HS-27A (cell line): ENCODE measurements around the gene NHP2.

ENCODE experiments used
- DNase-seq: peaks from one replicate; pipeline ENCODE4 v3.0.0-alpha.2; 2012; ENCODE audit warnings: low read depth, missing footprints

The NHP2 gene

DNA sequence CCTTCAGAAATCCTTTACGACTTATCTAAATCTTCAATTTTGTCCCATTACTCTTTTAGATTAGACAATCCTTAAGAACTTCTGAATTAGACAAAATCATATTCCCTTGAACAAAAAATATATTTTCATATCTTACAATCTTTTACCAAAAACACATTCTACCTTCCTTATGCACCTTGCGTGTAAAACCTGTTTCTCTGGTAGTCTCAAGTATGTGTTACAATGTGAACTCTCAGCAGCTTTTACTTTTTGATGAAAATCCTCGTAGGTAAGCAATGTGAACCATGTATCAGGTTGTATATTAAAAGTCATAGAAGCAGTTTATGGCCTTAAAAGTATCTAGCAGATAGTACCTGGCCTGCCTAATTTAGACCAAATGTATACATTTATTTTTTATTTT lies 20.8 kb upstream of the NHP2 start:
- DNase-seq: no peak

DNA sequence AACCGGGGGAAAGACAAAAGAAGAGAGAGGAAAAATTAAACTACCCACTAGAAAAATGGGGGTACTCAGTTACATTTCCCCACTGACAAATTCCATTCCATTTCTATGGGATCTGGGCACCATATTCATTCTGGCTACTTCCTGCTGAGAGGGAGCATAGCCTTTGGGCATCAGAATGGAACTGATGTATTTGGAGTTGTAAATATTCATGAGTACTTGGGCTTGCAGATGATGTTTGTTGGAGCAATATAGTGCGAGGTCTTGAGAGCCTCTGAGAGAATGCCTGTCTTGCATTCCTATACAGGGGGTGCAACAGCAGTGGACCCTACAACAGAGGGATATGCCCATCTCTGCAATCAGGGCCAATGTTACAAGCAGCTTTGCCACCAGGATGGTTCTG lies 16.8 kb upstream of the NHP2 start:
- DNase-seq: no peak

DNA sequence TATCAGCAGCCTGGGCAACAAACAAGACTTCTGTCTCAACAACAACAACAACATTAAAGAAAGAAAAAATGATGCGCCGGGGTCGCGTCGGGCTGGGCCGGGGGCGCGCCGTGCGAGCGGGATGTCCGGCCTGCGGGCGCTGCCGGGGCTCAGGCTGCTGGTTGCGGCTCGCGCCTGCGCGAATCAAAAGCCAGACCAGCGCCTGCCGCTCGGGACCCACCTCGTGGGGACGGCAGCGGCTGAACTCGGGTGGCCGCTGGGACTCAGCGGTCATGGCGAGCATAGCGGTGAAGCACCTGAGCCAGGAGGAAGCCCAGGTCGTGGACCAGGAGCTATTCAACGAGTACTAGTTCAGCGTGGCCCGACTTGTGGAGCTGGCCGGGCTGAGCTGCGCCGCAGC lies 11.9 kb upstream of the NHP2 start:
- no peak for DNase-seq

DNA sequence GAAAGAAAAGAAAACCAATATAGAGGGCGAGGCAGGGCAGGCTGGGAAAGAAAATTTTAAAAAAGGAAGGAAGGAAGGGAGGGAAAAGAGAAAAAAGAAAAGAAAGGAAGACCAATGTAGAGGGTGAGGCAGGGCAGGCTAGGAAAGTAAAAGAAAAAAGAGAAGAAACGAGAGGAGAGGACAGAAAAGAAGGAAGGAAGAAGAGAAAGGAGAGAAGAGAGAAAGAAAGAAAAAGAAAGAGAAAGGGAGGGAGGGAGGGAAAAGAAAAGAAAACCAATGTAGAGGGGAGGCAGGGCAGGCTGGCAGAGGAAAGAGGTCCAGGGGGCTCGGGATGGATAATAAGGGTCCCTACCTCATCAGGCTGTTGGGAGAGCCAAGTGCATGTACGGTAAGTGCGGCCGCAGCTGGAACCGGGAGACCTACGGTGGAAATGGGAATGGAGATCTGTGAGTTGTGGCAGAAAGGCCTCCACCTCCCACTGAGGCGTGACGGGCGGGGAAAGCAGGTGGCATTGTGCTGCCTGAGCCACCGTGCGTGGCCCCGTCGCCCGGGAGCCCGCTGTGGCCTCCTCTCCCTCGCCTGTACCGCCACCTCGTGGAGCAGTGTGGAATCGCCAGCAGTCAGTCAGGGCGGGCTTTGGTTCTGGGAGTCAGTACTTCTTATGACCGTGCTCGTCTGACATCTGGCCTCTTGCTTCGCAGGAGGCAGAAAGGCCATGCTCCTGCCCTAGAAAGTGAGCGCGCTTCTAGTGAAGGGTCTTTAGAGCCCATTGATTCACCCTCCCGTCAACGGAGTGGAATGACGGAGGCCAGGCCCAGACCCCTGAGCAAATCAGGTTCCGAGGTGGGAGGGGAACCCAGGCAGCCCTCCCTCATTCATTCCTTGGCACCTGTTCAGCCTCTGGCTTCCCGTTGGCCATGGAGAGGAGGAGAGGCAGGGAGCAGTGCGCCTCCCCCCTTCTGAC lies 10.4 kb upstream of the NHP2 start:
- no peak for DNase-seq

DNA sequence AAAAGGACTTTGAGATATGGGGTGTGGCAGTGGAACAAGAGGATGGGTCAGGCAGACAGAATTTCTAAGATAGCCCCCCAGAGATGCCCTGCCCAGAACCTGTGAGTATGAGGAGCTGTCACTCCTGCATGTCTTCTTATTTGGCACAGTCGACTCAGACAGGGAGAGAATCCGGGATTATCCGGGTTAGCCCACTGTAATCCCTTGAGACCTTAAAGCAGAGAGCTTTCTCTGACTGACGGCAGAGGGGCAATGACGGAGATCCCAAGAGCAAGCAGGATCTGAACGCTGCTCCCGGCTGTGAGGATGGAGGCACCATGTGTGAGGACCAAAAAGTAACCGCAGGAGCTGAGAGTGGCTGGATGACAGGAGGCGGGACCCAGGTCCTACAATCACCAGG lies 8.8 kb upstream of the NHP2 start:
- no peak for DNase-seq

DNA sequence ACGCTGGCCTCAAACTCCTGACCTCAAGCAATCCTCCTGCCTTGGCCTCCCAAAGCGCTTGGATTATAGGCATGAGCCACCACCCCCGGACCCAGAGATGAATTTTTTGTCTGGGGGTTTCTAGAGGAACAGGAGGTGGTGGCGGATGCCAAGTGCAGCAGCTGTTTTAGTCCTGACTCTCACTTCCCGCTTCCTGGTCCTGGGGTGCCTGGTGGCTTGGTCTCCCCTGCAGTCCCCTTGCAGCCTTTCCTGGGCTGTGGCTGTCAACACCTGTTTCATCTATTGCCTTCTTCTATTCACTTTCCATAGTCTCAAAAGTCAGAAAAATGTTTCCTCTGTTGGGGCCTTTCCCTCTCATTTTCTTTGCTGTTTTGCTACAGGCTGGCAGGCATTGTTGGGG lies 6.5 kb upstream of the NHP2 start:
- DNase-seq: no peak

DNA sequence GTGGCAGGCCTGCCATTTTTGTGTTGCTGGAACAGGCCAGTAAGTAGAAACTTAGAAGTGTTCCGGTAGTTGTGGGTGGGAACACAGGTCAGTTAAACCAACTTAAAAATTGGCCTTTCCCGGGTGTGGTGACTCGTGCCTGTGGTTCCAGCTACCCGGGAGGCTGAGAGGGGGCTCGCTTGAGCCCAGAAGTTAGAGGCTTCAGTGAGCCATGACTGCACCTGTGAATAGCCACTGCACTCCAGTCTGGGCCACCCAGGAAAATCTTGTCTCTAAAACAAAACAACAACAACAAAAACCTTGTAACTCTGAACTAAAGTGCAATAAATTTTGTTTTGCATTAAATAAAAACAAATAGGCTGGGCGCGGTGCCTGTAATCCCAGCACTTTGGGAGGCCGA lies 1.4 kb upstream of the NHP2 start:
- DNase-seq: no peak

DNA sequence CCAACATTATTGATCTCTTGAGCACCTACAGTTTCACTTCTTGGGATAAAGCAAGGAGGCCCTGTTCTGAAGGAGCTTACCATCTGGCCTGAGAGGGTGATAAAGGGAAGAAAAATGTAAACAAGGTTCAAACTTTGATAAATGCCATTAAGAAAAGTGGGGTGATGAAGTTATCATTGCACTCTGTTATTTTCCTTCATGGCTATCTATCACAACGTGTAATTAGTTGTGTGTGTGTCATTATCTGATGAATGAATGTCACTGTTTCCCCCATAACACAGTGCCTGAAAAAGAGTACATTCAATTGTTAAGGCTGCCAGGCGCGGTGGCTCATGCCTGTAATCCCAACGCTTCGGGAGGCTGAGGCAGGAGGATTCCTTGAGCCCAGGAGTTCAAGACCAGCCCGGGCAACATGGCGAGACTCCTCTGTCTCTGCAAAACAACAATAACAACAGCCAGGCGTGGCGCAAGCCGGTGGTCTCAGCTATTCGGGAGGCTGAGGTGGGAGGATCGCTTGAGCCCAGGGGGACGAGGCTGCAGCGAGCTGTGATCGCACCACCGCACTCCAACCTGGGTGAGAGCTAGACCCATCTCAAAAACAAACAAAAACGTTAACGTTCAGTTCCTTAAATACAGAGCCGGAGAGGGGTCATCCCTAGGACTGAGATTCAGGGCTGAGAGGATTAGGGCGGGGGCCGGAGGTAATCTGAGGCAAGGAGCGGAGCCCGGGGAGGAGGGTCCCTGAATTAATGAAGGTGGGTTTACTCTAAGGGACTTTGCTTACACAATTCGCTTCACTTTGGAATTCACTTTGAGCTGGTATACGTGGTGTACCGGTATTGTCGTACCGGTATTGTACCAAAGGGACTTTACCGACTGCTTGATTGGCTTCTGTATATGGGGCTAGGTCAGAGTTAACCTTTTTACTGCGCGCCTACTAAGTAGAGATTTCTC lies 917 bp downstream of the NHP2 start:
- DNase-seq: no peak

DNA sequence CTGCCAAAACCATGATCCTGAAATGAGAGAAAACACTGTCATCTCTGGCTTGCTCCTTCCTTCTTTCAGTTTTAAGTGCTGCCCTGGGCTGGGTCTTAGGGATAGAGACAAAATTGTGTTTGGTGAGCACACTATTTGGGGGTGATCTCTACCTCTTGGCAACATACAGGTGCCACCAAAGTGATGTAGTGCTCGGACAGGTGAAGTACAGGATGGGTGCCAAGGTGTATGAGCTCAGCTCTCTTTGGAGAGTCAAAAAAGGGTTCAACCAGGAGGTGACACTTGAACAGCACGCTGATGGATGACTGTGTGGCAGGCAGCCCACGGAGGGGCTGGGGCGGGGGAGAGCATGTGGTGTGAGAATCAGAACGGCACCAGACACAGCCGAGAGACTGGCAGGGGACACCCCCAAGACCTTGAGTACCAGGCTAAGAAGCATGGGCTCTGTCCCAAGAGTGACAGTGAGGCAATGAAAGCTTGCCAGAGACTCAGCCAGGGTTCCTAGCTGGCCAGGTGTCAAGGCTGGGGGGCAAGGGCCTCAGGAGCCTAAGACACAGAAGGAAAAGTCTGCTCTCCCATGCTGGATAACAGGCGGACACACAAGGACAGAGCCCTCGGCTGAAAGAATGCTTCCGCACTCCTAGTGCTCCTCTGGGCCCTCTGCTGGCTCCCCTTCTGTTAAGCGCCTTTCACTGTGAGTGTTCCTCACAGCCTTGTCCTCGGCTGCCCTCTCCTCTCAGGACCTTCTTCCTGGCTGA lies 2.5 kb downstream of the NHP2 start:
- no peak for DNase-seq

DNA sequence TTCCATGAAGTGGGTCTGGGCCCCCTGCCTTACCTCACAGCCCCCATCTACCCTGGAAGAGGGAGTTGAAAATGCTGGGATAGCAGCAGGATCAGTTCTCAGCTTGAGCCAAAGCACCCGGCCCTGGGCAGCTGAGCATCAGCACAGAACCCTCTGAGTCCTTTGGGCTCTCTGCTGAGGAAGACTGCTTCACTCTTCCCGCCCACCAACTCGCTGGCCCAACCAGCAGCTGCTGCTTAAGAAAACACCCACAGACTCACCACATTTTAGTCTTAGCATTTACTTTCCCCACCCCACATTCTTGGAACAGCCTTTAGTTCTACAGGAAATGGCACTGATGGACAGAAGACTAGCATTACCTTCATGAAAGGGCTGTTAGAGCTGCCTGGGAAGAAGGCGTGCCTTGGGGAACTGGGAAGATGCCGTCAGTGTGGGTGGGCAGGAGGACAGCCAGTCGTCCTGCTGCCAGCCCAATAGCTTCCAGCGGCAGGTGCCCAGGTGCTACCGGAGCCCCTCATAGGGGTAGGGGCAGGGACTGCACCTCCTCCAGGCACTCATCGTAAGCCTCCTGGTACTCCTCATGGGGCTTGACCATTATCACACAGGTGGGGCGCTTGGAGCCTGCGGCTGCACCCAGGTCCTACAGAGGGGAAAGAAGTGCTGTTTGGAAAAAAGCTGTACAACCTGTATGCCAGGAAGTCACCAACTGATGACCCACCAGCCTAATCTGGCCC lies 4.3 kb downstream of the NHP2 start:
- DNase-seq: no peak

DNA sequence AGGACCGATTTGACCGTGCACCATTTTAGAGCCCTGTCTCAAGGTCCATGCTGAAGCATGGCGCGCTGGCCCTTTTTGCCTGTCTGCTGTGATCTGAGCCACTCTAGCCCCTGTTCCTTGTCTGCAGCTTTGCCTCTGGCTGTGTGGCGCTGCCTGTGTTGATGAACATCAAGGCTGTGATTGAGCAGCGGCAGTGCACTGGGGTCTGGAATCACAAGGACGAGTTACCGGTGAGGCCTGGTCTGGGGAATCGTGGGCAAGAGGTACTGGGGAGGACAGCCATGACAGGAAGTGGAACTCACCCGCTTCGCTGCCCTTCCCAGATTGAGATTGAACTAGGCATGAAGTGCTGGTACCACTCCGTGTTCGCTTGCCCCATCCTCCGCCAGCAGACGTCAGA lies 6.3 kb downstream of the NHP2 start:
- DNase-seq: no peak

DNA sequence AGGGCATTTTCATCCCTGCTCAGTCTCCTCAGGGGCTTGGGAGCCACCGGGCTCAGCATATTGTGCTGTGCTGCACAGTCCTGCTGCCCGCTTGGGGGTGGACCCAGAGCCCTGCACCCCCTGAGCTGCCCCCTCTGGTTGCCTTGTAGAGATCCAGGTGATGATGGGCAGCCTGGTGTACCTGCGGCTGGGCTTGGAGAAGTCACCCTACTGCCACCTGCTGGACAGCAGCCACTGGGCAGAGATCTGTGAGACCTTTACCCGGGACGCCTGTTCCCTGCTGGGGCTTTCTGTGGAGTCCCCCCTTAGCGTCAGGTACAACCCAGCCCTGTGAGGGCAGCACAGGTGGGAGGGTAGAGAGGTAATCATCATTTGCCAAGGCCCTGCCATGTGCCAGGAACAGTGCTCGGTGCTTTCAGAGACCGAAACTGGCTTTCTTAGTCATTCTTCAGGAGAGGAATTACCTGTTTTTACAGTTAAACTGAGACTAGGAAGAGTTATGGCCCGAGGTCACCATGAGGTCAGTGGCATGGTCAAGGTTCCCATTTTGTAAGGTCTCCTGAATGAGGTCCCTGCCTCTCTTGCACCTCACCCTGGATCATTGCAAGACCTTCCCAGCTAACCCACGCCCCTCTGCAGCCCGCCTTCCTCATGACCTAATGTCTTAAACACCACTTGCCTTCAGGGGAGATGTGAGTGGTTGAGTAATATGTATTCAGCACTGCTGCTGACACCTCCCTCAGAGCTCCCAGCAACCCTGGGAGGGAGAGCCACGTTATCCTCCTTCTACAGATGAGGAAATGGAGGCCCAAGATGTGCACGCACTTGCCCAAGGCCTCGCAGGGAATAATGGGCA lies 7.5 kb downstream of the NHP2 start:
- no peak for DNase-seq

DNA sequence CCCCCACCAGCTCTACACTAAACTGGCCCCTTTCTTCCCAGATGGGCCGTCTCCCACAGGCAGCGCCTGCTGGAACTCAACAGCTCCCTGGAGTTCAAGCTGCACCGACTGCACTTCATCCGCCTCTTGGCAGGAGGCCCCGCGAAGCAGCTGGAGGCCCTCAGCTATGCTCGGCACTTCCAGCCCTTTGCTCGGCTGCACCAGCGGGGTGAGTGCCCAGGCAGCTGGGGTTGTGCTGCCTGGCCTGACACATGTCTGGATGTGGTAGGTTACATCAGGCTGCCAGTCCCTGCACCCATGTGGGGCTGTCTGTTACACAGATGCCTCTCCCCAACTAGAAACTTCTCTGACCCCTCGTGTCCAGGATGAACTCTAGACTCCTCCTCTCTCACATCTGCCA lies 9.8 kb downstream of the NHP2 start:
- DNase-seq: no peak

DNA sequence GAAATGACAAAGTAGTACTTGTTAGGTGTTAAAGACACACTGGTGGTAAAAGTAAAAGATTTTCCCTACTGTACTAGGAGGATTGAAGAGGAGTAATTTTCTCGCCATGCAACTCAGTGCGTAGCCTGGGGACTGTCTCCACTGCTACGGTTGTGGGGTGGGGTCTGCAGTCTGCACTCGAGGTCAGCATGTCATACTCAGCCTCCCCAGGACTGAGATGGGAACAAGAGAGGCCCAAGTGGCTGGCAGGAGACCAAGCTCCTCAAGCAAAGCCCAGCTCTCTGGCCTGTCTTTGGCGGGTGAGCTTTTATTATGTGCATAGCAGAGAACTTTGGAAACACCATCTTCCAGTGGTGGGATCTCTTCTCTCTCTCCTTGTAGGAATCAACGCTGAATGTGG lies 10.4 kb downstream of the NHP2 start:
- no peak for DNase-seq

DNA sequence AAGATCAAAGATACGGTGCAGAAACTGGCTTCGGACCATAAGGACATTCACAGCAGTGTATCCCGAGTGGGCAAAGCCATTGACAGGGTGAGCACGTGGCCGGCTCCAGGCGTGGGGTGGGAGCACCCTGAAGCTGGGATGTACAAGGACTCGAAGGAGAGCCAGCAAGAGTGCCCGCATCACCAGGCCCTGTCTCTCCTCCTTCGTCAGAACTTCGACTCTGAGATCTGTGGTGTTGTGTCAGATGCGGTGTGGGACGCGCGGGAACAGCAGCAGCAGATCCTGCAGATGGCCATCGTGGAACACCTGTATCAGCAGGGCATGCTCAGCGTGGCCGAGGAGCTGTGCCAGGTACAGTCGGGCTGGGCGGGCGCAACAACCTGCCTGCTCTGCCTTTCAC lies 11.0 kb downstream of the NHP2 start:
- DNase-seq: no peak

DNA sequence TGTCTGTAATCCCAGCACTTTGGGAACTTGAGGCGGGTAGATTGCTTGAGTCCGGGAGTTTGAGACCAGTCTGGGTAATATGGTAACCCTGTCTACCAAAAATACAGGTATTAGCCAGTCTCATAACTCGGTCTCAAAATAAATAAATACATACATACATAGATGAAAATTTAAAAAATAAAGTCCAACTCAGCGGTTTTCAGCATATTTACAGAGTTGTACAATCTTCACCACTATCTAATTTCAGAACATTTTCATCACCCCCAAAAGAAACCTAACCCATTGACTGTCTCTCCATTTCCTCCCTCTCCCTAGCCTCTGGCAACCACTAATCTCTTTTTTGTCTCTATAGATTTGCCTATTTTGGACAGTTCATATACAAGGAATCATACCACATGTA lies 12.1 kb downstream of the NHP2 start:
- DNase-seq: no peak

DNA sequence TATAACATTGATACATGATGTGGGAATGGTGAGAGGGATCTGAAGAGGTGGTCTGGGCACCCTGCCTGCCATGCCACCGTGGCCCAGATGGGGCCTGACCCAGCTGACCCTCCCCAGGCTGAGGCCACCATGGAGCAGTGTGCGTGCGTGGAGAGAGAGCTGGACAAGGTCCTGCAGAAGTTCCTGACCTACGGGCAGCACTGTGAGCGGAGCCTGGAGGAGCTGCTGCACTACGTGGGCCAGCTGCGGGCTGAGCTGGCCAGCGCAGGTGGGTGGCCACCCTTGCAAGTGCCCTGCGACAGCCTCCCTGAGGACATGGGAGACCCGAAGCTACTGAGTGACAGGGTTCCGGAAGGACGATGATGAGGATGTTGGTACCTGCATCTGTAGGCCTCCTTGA lies 15.7 kb downstream of the NHP2 start:
- no peak for DNase-seq

DNA sequence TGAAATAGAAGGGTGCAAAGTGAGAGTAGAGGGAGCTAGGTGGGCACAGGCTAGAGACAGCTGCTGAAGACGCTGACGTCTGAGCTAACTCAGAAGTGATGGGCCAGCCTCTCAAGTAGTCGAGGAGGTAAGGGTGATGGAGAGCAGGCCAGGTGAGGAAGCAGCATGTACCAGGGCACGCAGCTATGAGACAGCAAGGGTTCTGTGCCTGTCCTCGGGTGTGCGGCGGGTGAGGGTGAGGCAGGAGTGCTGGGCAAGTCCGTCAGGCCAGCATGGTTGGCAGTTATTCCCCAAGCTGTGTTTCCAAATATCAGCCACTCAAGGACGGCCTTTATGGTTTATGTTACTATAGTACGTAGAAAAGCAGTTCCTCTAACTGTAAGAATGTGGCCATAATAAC lies 16.7 kb downstream of the NHP2 start:
- DNase-seq: no peak

DNA sequence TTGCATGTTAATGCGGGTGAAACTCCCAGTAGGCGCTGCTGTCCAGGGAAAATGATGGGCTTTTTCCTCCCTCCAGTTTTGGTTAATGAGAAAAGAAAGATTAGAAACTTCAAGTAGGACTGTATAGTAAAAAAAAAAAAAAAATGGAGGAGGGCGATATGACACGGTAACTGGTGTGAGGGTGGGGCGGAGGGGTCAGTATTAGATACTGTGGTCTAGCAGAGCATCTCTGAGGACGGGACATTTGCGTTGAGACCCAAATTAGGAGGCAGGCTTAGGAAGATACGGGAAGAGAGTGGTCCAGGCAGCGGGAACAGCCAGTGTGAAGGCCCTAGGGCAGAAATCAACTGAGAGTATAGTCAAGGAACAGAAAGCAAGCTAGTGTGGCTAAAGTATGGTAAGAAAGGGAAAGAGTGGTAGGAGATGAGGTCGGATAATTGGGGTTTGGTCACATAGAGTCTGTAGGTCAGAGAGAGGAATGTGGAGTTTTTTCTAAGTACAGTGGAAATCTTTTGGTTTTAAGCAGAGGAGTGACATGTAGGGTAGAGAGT lies 22.2 kb downstream of the NHP2 start:
- no peak for DNase-seq
